Breast epithelium (tissue), 4 donors: ENCODE measurements around the gene ACTN4. TPM values are rescaled to one million over a fixed set of nuclear protein-coding genes. Genes with fewer than 3 reads are reported as not detected.

Source experiments
- DNase-seq, 2 donors: peaks; one replicate each; pipeline ENCODE4 v3.0.0-alpha.2; 2019; ENCODE audit warnings: low spot score in 2 of 2
- H3K27ac ChIP-seq, 2 donors: fragments of 200-600 bp; sonication (generic) in 1 of 2; one replicate each; pipeline ENCODE4 v1.5.1; 2016 to 2019; ENCODE audit warnings: mild to moderate bottlenecking in 1 of 2
- H3K27me3 ChIP-seq, 2 donors: fragments of 200-600 bp; sonication (generic) in 1 of 2; one replicate each; pipeline versions ENCODE4 v1.5.1 to v1.6.0; 2017 to 2019; ENCODE audit warnings: control low read depth in 1 of 2, mild to moderate bottlenecking in 1 of 2
- H3K36me3 ChIP-seq: fragments of 200-600 bp; one replicate; pipeline ENCODE4 v1.5.1; 2019
- H3K4me1 ChIP-seq, 2 donors: fragments of 200-600 bp; sonication (generic); one replicate each; pipeline ENCODE4 v1.5.1; 2016 to 2019; ENCODE audit warnings: control low read depth in 1 of 2
- H3K4me3 ChIP-seq, 3 donors: fragments of 200-600 bp; sonication (generic); 1 replicate in 2 of 3; 2 replicates in 1 of 3; pipeline ENCODE4 v1.5.1; 2016 to 2019; ENCODE audit warnings: mild to moderate bottlenecking in 3 of 3, moderate library complexity in 2 of 3
- H3K9me3 ChIP-seq, 2 donors: fragments of 200-600 bp; sonication (generic) in 1 of 2; one replicate each; pipeline ENCODE4 v1.5.1; 2016 to 2019; ENCODE audit warnings: control low read depth in 1 of 2
- POLR2A ChIP-seq: fragments of 450-650 bp; IDR thresholded peaks from one replicate; pipeline ENCODE4 v1.6.1; 2016; ENCODE audit warnings: antibody characterized with exemption, mild to moderate bottlenecking, moderate library complexity
- POLR2AphosphoS5 ChIP-seq, 3 donors: sonication (generic); formaldehyde crosslinking; IDR thresholded peaks; one replicate each; pipeline ENCODE4 v1.6.1; 2017; ENCODE audit warnings: antibody characterized with exemption in 3 of 3
- intact Hi-C: fragments of 100-400 bp; cut with DNase I; formaldehyde crosslinking; loops from one replicate; pipeline ENCODE4 v1.15.1; 2023; ENCODE audit warnings: low total_unique reads
- total RNA-seq, 3 donors: library from RNA; depleted of rRNA; stranded (reverse); fragments of >200 nt; gene quantifications; one replicate each; pipeline ENCODE4 v1.1.0, GENCODE V29; 2016
- TF ChIP-seq, protein P1 (sequence below), 3 donors: fragments of 450-650 bp; IDR thresholded peaks; one replicate each; pipeline ENCODE4 v1.5.1; 2016 to 2017; ENCODE audit warnings: antibody characterized with exemption in 3 of 3, mild to moderate bottlenecking in 3 of 3, moderate library complexity in 3 of 3

ACTN4 gene
- total RNA-seq, 3 donors from 2014 or later, result 182 to 296 (median 269) TPM

GRCh38 chr19:38708413-38709024, 61.1 kb downstream of the ACTN4 start:
- H3K9me3 ChIP-seq, result no peaks in the 10 kb centered on the region
- DNase-seq, result no peak
- H3K4me3 ChIP-seq, result no peak overlapping the region
- intact Hi-C loops, result no loop called here
- peak overlapping the region; percentile 63 to 86 for H3K27ac ChIP-seq
- TF ChIP-seq, protein P1, sequence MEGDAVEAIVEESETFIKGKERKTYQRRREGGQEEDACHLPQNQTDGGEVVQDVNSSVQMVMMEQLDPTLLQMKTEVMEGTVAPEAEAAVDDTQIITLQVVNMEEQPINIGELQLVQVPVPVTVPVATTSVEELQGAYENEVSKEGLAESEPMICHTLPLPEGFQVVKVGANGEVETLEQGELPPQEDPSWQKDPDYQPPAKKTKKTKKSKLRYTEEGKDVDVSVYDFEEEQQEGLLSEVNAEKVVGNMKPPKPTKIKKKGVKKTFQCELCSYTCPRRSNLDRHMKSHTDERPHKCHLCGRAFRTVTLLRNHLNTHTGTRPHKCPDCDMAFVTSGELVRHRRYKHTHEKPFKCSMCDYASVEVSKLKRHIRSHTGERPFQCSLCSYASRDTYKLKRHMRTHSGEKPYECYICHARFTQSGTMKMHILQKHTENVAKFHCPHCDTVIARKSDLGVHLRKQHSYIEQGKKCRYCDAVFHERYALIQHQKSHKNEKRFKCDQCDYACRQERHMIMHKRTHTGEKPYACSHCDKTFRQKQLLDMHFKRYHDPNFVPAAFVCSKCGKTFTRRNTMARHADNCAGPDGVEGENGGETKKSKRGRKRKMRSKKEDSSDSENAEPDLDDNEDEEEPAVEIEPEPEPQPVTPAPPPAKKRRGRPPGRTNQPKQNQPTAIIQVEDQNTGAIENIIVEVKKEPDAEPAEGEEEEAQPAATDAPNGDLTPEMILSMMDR (IDR thresholded peaks at IDR 0.05), result no peak
- TF ChIP-seq POLR2AphosphoS5 (IDR thresholded peaks at IDR 0.05) (no peak), POLR2A (no peak)
- H3K4me1 ChIP-seq, result peaks cover 30 to 32% of the 10 kb centered on the region in 2 donors
- no peaks in the 10 kb centered on the region for H3K27me3 ChIP-seq
- peaks cover 6% of the 10 kb centered on the region for H3K36me3 ChIP-seq

- DNase-seq, result no peak
- peak overlapping the region; percentile 63 to 86 for H3K27ac ChIP-seq
- H3K4me3 ChIP-seq, result no peak overlapping the region
- peaks cover 6% of the 10 kb centered on the region for H3K36me3 ChIP-seq
- TF ChIP-seq POLR2AphosphoS5 (IDR thresholded peaks at IDR 0.05), result no peak
- TF ChIP-seq, protein P1 (IDR thresholded peaks at IDR 0.05), result no peak
- TF ChIP-seq POLR2A, result no peak
- peaks cover 30 to 32% of the 10 kb centered on the region in 2 donors for H3K4me1 ChIP-seq
- intact Hi-C loops, result no loop called here
- no peaks in the 10 kb centered on the region for H3K27me3 ChIP-seq
- no peaks in the 10 kb centered on the region for H3K9me3 ChIP-seq
Measured at GRCh38 chr19:38709119-38709518, 61.7 kb downstream of the ACTN4 start.

- Histone ChIP-seq H3K27ac (peak overlapping the region; percentile 63 to 86), H3K4me1 (peaks cover 30 to 32% of the 10 kb centered on the region in 2 donors), H3K9me3 (no peaks in the 10 kb centered on the region), H3K27me3 (no peaks in the 10 kb centered on the region), H3K4me3 (no peak overlapping the region), H3K36me3 (peaks cover 6% of the 10 kb centered on the region)
- intact Hi-C loops, result no loop called here
- TF ChIP-seq POLR2A, result no peak
- TF ChIP-seq, protein P1 (IDR thresholded peaks at IDR 0.05), result no peak
- TF ChIP-seq POLR2AphosphoS5 (IDR thresholded peaks at IDR 0.05), result no peak
- no peak for DNase-seq
Measured at GRCh38 chr19:38709671-38710415, 62.4 kb downstream of the ACTN4 start.

DNA sequence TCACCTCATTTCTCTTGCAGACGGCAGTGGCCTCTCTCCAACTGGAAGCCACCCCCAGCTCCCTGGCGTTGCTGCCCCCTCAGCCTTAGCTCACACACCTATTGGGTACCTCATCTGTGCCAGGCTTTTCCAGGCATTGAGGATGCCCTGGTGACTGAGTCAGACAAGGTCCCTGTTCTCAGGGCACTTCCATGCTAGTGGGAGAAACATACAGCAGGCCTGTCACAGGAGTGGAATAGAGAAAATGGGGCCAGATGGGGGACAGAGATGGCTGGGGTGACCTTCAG, 62.9 kb downstream of the ACTN4 start:
- H3K36me3 ChIP-seq, result peaks cover 6% of the 10 kb centered on the region

More for the DNA sequence above, 62.9 kb downstream of the ACTN4 start:
- Histone ChIP-seq H3K27ac (peak overlapping the region; percentile 63 to 86), H3K4me3 (no peak overlapping the region), H3K4me1 (peaks cover 30 to 32% of the 10 kb centered on the region in 2 donors), H3K9me3 (no peaks in the 10 kb centered on the region), H3K27me3 (no peaks in the 10 kb centered on the region)
- intact Hi-C loops, result no loop called here
- TF ChIP-seq POLR2AphosphoS5 (IDR thresholded peaks at IDR 0.05), result no peak
- TF ChIP-seq, protein P1 (IDR thresholded peaks at IDR 0.05), result no peak
- TF ChIP-seq POLR2A, result no peak
- no peak for DNase-seq
